A549 treated with CpdA at 1 μM for 4 hours (cell line): ENCODE data around the gene TUBB4A. TPM values are rescaled to one million over a fixed set of nuclear protein-coding genes. Genes with fewer than 3 reads are reported as not detected.

Experiments
- total RNA-seq: library from RNA; stranded (reverse); fragments of 200-300 nt; extraction: Qiagen RNA extraction; gene quantifications from 5 replicates; pipeline ENCODE4 v1.2.3, GENCODE V29; 2022; ENCODE audit warnings: low read depth

The TUBB4A gene
- total RNA-seq, result 5.0 to 6.5 TPM (median 6.4 TPM) in 5 replicates

GRCh38 chr19:6501740-6502648, at the start of gene TUBB4A:
Gene TUBB4A (minus strand): TSS chr19:6502309. CDS start chr19:6502212, 97 bp downstream.

GRCh38 chr19:6530386-6531162, 28.5 kb upstream of the TUBB4A start, which contains the start of gene TNFSF9:
Gene TNFSF9 (plus strand): TSS chr19:6531026. CDS start chr19:6531037, 11 bp downstream.

DNA sequence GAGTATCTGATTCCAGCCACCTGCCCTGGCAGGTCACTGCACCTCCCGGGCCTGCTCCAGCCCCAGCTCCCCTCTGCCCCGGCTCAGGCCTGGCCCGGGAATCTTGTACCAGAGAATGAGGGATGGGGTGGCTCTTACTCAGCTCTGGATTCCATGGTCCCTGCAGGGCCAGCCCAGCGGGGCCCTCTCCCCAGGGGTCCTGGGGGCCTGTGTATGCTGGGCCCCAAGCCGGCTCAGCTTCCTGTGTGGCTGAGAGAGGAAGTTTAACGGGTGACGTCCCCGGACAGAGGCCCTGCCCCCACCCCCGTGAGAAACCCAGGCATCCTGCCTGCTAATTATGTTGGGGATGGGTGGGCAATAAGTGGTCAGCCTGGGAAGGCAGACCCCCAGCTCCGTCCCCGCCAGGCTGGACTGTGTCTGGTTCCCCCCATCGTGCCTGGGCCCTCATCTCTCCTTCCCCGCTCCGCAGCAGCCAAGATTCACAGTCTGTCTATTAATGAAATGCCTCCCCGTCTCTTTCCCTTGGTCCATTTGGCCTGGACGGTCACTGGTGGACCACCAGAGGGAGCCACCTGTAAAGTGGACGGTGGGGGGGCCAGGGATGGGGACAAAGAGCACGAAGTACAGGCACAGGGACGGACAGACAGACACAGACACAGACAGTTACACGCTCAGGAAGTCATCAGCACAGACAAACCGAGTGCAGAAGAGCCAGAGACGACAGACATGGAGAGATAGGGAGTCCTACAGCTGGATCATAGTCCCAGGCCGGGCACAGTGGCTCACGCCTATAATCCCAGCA, 20.4 kb downstream of the TUBB4A start, which contains the start of gene DENND1C:
Gene DENND1C (minus strand): TSS at position 247 of the 802 bp plus-strand sequence. CDS start 92 bp downstream, at position 155.

GRCh38 chr19:6464070-6464873, 37.8 kb downstream of the TUBB4A start, which contains the start of gene CRB3:
Gene CRB3 (plus strand): TSS chr19:6464271. CDS start chr19:6464702, 431 bp downstream.

GRCh38 chr19:6459262-6460098, 42.6 kb downstream of the TUBB4A start, which contains the start of gene SLC25A23:
Gene SLC25A23 (minus strand): TSS chr19:6459792. CDS start chr19:6459628, 164 bp downstream.

Other genes with a start within 250 kb of the TUBB4A start
- gene MLLT1, start 222.3 kb downstream of the TUBB4A start, total RNA-seq, result 17.5 to 22.7 TPM (median 21.5 TPM) in 5 replicates
- not detected in 5 replicates for gene ACER1, start 168.7 kb downstream of the TUBB4A start, total RNA-seq
- 48.7 to 70.1 TPM (median 69.6 TPM) in 5 replicates for gene CLPP, start 140.8 kb downstream of the TUBB4A start, total RNA-seq
- 15.3 to 39.4 TPM (median 38.1 TPM) in 5 replicates for gene ALKBH7, start 129.5 kb downstream of the TUBB4A start, total RNA-seq
- gene PSPN, start 126.4 kb downstream of the TUBB4A start, total RNA-seq, result 0.80 to 1.2 TPM (median 0.86 TPM) in 5 replicates
- gene GTF2F1, start 109.1 kb downstream of the TUBB4A start, total RNA-seq, result 56.8 to 65.9 TPM (median 61.0 TPM) in 5 replicates
- 202 to 221 TPM (median 211 TPM) in 5 replicates for gene KHSRP, start 77.5 kb downstream of the TUBB4A start, total RNA-seq
- 0.11 to 0.17 TPM (median 0.16 TPM) in 4 of 5 replicates, not detected in the other for gene SLC25A41, start 68.5 kb downstream of the TUBB4A start, total RNA-seq
- gene SLC25A23, start 42.5 kb downstream of the TUBB4A start, total RNA-seq, result 16.8 to 20.1 TPM (median 19.6 TPM) in 5 replicates
- gene CRB3, start 38.0 kb downstream of the TUBB4A start, total RNA-seq, result 4.1 to 5.0 TPM (median 4.5 TPM) in 5 replicates
- 0.19 to 0.30 TPM (median 0.27 TPM) in 5 replicates for gene DENND1C, start 20.5 kb downstream of the TUBB4A start, total RNA-seq
- 4.1 to 9.2 TPM (median 7.2 TPM) in 5 replicates for gene TNFSF9, start 28.7 kb upstream of the TUBB4A start, total RNA-seq
- gene CD70, start 88.8 kb upstream of the TUBB4A start, total RNA-seq, result 14.3 to 26.7 TPM (median 23.4 TPM) in 5 replicates
- 0.03 to 0.14 TPM (median 0.09 TPM) in 5 replicates for gene TNFSF14, start 167.9 kb upstream of the TUBB4A start, total RNA-seq
- gene C3, start 218.3 kb upstream of the TUBB4A start, total RNA-seq, result 37.2 to 48.7 TPM (median 44.4 TPM) in 5 replicates
- 27.7 to 42.0 TPM (median 38.4 TPM) in 5 replicates for gene GPR108, start 235.3 kb upstream of the TUBB4A start, total RNA-seq
- gene TRIP10, start 237.4 kb upstream of the TUBB4A start, total RNA-seq, result 52.0 to 62.7 TPM (median 59.6 TPM) in 5 replicates